Ectodermal cell (in vitro differentiated cells): ENCODE data around the gene USH2A.

Experiments
- H3K27ac ChIP-seq: 2 replicates; pipeline ENCODE4 v1.7.0; 2013; ENCODE audit warnings: mild to moderate bottlenecking, low read depth, low read length; ENCODE audit not compliant: insufficient read depth, poor library complexity, severe bottlenecking
- H3K27me3 ChIP-seq: 2 replicates; pipeline ENCODE4 v1.7.0; 2013; ENCODE audit warnings: mild to moderate bottlenecking, low read length; ENCODE audit not compliant: insufficient read depth, control insufficient read depth, poor library complexity, severe bottlenecking
- H3K36me3 ChIP-seq: one replicate; pipeline ENCODE4 v1.7.0; 2013; ENCODE audit warnings: low read length; ENCODE audit not compliant: control insufficient read depth, insufficient read depth
- H3K4me1 ChIP-seq: one replicate; pipeline ENCODE4 v1.7.0; 2013; ENCODE audit warnings: low read length; ENCODE audit not compliant: control insufficient read depth, insufficient read depth
- H3K4me3 ChIP-seq: 2 replicates; pipeline ENCODE4 v1.7.0; 2013; ENCODE audit warnings: low read depth, low read length, control low read depth; ENCODE audit not compliant: insufficient read depth
- H3K9me3 ChIP-seq: 2 replicates; pipeline ENCODE4 v1.7.0; 2013; ENCODE audit warnings: mild to moderate bottlenecking, low read length, moderate library complexity; ENCODE audit not compliant: control insufficient read depth
- WGBS, 2 experiments: methylation state at CpG; one replicate each; pipeline ENCODE4 v1.1.7; 2013; ENCODE audit warnings: missing lambda C conversion rate in 2 of 2; 5-methylcytosine and 5-hydroxymethylcytosine counted together

USH2A gene

GRCh38 chr1:215731699-215732098 lies 691.5 kb downstream of the USH2A start:
- Histone ChIP-seq H3K4me3 (no peak overlapping the region), H3K4me1 (no peaks in the 10 kb centered on the region), H3K36me3 (no peaks in the 10 kb centered on the region), H3K9me3 (no peaks in the 10 kb centered on the region), H3K27me3 (no peaks in the 10 kb centered on the region), H3K27ac (no peak overlapping the region)

DNA sequence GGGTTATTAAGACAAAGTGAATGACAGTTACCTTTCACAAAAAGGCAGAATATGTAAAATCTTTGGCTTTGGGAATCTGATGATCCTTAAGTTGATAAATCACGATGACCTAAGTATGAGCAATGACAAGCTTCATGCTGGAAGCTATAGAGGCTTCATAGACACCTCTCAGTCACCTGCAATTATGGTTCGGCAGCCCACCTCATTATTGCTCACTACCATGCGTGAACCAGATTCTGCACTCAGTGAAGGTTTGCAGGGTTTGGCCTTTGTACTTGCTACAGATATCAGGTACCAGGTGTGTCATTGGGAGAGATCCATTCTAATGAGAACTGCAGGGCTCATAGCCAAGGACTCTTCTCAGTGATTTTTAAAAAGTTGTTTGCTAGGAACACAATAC lies 692.6 kb downstream of the USH2A start:
- no peaks in the 10 kb centered on the region for H3K27me3 ChIP-seq
- no peaks in the 10 kb centered on the region for H3K4me1 ChIP-seq
- H3K9me3 ChIP-seq = no peaks in the 10 kb centered on the region
- no peak overlapping the region for H3K4me3 ChIP-seq
- no peaks in the 10 kb centered on the region for H3K36me3 ChIP-seq
- WGBS, 2 experiments = 92 to 93% methylated on average over 3 of the region's 3 CpGs
- no peak overlapping the region for H3K27ac ChIP-seq

- Histone ChIP-seq H3K27ac (no peak overlapping the region), H3K4me3 (no peak overlapping the region), H3K27me3 (no peaks in the 10 kb centered on the region), H3K4me1 (no peaks in the 10 kb centered on the region), H3K9me3 (no peaks in the 10 kb centered on the region), H3K36me3 (no peaks in the 10 kb centered on the region)
- WGBS, 2 experiments = 93% methylated on average over 3 of the region's 3 CpGs
These were observed 695.1 kb downstream of the USH2A start for GRCh38 chr1:215728169-215728568.

DNA sequence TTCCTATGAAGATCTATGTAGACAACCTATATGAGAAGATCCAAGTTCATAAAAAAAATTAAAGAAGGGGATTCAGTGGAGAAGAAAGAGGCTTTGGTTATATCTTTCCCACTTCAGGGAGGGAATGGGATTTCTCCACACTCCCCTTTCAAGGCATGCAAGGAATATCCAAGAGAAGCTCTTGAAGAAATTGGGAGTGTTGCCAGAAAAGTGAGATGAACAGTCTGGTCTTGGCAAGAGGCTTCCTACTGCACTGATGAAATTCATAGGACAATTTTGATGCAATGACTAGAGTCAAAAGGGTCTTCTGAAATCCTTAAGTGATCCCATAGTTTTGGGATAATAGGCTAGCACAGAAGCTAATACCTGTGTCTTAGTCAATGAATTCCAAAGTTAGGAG lies 703.1 kb downstream of the USH2A start:
- no peak overlapping the region for H3K4me3 ChIP-seq
- no peaks in the 10 kb centered on the region for H3K4me1 ChIP-seq
- H3K27me3 ChIP-seq = no peaks in the 10 kb centered on the region
- no peaks in the 10 kb centered on the region for H3K9me3 ChIP-seq
- H3K36me3 ChIP-seq = no peaks in the 10 kb centered on the region
- H3K27ac ChIP-seq = no peak overlapping the region

GRCh38 chr1:215719552-215719951 lies 703.7 kb downstream of the USH2A start:
- no peaks in the 10 kb centered on the region for H3K4me1 ChIP-seq

GRCh38 chr1:215718575-215719287 lies 704.5 kb downstream of the USH2A start:
- Histone ChIP-seq H3K36me3 (no peaks in the 10 kb centered on the region), H3K27me3 (no peaks in the 10 kb centered on the region), H3K4me1 (no peaks in the 10 kb centered on the region), H3K27ac (no peak overlapping the region), H3K4me3 (no peak overlapping the region), H3K9me3 (no peaks in the 10 kb centered on the region)
- WGBS, 2 experiments = 50 to 65% methylated on average over 2 to 3 of the region's 3 CpGs

More at GRCh38 chr1:215719552-215719951, 703.7 kb downstream of the USH2A start:
- H3K4me3 ChIP-seq = no peak overlapping the region
- H3K27me3 ChIP-seq = no peaks in the 10 kb centered on the region
- H3K36me3 ChIP-seq = no peaks in the 10 kb centered on the region
- H3K9me3 ChIP-seq = no peaks in the 10 kb centered on the region
- H3K27ac ChIP-seq = no peak overlapping the region

GRCh38 chr1:215717677-215718426 lies 705.4 kb downstream of the USH2A start:
- 80 to 87% methylated on average over 2 to 3 of the region's 4 CpGs for WGBS, 2 experiments
- no peaks in the 10 kb centered on the region for H3K36me3 ChIP-seq

DNA sequence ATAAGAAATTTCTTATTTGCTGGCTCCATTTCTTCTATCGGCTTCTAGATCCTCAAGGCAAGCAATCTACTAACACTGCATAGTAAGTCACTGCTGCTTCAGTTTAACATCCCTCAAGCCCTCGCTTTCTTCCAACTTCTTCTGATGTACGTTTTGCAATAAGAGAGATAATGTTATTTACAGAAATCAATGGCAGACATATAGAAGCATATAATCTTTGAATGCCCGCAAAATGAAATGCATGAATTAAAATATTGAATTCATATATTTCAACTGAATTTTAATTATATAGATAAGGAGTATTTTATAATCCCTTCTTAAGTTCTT lies 712.4 kb downstream of the USH2A start:
- H3K27ac ChIP-seq = no peak overlapping the region
- H3K4me3 ChIP-seq = no peak overlapping the region
- H3K27me3 ChIP-seq = no peaks in the 10 kb centered on the region
- no peaks in the 10 kb centered on the region for H3K9me3 ChIP-seq
- no peaks in the 10 kb centered on the region for H3K36me3 ChIP-seq
- no peaks in the 10 kb centered on the region for H3K4me1 ChIP-seq
- 76 to 93% methylated on average over 1 to 3 of the region's 4 CpGs for WGBS, 2 experiments

More at GRCh38 chr1:215717677-215718426, 705.4 kb downstream of the USH2A start:
- Histone ChIP-seq H3K9me3 (no peaks in the 10 kb centered on the region), H3K4me1 (no peaks in the 10 kb centered on the region), H3K27me3 (no peaks in the 10 kb centered on the region), H3K27ac (no peak overlapping the region), H3K4me3 (no peak overlapping the region)

- Histone ChIP-seq H3K36me3 (no peaks in the 10 kb centered on the region), H3K4me3 (no peak overlapping the region), H3K27ac (no peak overlapping the region), H3K9me3 (no peaks in the 10 kb centered on the region), H3K27me3 (no peaks in the 10 kb centered on the region), H3K4me1 (no peaks in the 10 kb centered on the region)
- WGBS, 2 experiments = 42 to 45% methylated on average over 8 of the region's 8 CpGs
These were observed 713.0 kb downstream of the USH2A start for GRCh38 chr1:215710036-215710898.
